HCT116 (cell line): ENCODE measurements around the gene RNF128.

Experiments
- CTCF ChIP-seq, 3 experiments: fragments of 200-600 bp in 1 of 3; sonication (generic) in 1 of 3; IDR thresholded peaks in 2 of 3; conservative IDR thresholded peaks in 1 of 3; 2 replicates each; pipeline ENCODE4 v1.5.1; 2012 to 2017; ENCODE audit warnings: low read depth in 2 of 3, low read length in 2 of 3, antibody characterized with exemption in 1 of 3, borderline replicate concordance in 1 of 3, control low read depth in 1 of 3, mild to moderate bottlenecking in 1 of 3, mixed read lengths in 1 of 3, mixed run types in 1 of 3, moderate library complexity in 1 of 3; ENCODE audit not compliant: insufficient read depth in 1 of 3
- EGR1 ChIP-seq: IDR thresholded peaks from 2 replicates; pipeline ENCODE4 v1.6.1; 2012; ENCODE audit warnings: low read depth
- EZH2 ChIP-seq: fragments of 200-600 bp; sonication (generic); IDR thresholded peaks from 2 replicates; pipeline ENCODE4 v1.6.1; 2017; ENCODE audit warnings: antibody characterized with exemption, mixed run types
- EZH2phosphoT487 ChIP-seq: fragments of 200-600 bp; IDR thresholded peaks from 2 replicates; pipeline ENCODE4 v1.6.1; 2018; ENCODE audit warnings: antibody characterized with exemption, borderline replicate concordance
- POLR2AphosphoS5 ChIP-seq: IDR thresholded peaks from 2 replicates; pipeline ENCODE4 v1.6.1; 2011; ENCODE audit warnings: mild to moderate bottlenecking, low read depth, low read length, moderate library complexity
- RAD21 ChIP-seq: IDR thresholded peaks from 2 replicates; pipeline ENCODE4 v1.6.1; 2012; ENCODE audit warnings: low read depth, mild to moderate bottlenecking
- REST ChIP-seq: IDR thresholded peaks from 2 replicates; pipeline ENCODE4 v1.6.1; 2012; ENCODE audit warnings: low read depth
- SIN3A ChIP-seq: IDR thresholded peaks from 2 replicates; pipeline ENCODE4 v1.6.1; 2012; ENCODE audit warnings: low read depth
- SP1 ChIP-seq: IDR thresholded peaks from 2 replicates; pipeline ENCODE4 v1.6.1; 2012; ENCODE audit warnings: low read depth
- ZFX ChIP-seq: fragments of 450-650 bp; IDR thresholded peaks from 2 replicates; pipeline ENCODE4 v1.6.1; 2017
- ZNF274 ChIP-seq: fragments of 200-500 bp; sonication (Bioruptor generic); IDR thresholded peaks from 2 replicates; pipeline ENCODE4 v1.6.1; 2014; ENCODE audit warnings: mild to moderate bottlenecking, low read depth, low read length, inconsistent platforms

- TF ChIP-seq EZH2phosphoT487 (no peak), CTCF (IDR thresholded peaks at IDR 0.05 in 2 of 3, conservative IDR thresholded peaks at IDR 0.05 in 1 of 3; ENCODE audit: borderline replicate concordance in 1 of 3, insufficient read depth in 1 of 3, low read depth in 2 of 3, low read length in 2 of 3) (no peak), ZFX (no peak), POLR2AphosphoS5 (peak; percentile 86), EZH2 (no peak), ZNF274 (no peak), RAD21 (no peak), SIN3A (no peak), REST (no peak), SP1 (peak; percentile 51; the same call in 1 of the 2 replicates), EGR1 (no peak)
Observed at GRCh38 chrX:106726485-106727437, at the start of gene RNF128.
